SU-DHL-6 (cell line): ENCODE data around the gene PKN2.

Experiments used
- EZH2phosphoT487 ChIP-seq: fragments of 200-600 bp; sonication (generic), shearing (Covaris generic); conservative IDR thresholded peaks from 2 replicates; pipeline ENCODE4 v1.6.1; 2018; ENCODE audit warnings: mild to moderate bottlenecking, antibody characterized with exemption, low read length, moderate library complexity, mixed read lengths
- TF ChIP-seq, protein P1 (sequence below): fragments of 200-600 bp; sonication (generic); IDR thresholded peaks from one replicate; pipeline ENCODE4 v1.5.1; 2017; ENCODE audit warnings: antibody characterized with exemption, mild to moderate bottlenecking, low read length, moderate library complexity; ENCODE audit not compliant: insufficient read depth, poor library complexity, severe bottlenecking

- TF ChIP-seq, protein P1, sequence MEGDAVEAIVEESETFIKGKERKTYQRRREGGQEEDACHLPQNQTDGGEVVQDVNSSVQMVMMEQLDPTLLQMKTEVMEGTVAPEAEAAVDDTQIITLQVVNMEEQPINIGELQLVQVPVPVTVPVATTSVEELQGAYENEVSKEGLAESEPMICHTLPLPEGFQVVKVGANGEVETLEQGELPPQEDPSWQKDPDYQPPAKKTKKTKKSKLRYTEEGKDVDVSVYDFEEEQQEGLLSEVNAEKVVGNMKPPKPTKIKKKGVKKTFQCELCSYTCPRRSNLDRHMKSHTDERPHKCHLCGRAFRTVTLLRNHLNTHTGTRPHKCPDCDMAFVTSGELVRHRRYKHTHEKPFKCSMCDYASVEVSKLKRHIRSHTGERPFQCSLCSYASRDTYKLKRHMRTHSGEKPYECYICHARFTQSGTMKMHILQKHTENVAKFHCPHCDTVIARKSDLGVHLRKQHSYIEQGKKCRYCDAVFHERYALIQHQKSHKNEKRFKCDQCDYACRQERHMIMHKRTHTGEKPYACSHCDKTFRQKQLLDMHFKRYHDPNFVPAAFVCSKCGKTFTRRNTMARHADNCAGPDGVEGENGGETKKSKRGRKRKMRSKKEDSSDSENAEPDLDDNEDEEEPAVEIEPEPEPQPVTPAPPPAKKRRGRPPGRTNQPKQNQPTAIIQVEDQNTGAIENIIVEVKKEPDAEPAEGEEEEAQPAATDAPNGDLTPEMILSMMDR, result no peak
- TF ChIP-seq EZH2phosphoT487, result no peak
Observed at GRCh38 chr1:88784551-88784950, 100.5 kb downstream of the PKN2 start.
